NB4 (cell line): ENCODE data around the gene CMSS1.

ENCODE experiments used
- DNase-seq: peaks from one replicate; pipeline ENCODE4 v3.0.0; 2010; ENCODE audit warnings: low read depth
- H3K4me3 ChIP-seq: one replicate; pipeline ENCODE4 v1.5.1; 2011; ENCODE audit warnings: mild to moderate bottlenecking, low read depth, low read length, moderate library complexity
- MYC ChIP-seq: IDR thresholded peaks from 2 replicates; pipeline ENCODE4 v1.6.1; 2011; ENCODE audit warnings: low read depth, low read length
- POLR2A ChIP-seq: IDR thresholded peaks from 2 replicates; pipeline ENCODE4 v1.6.1; 2011; ENCODE audit warnings: mild to moderate bottlenecking; ENCODE audit not compliant: insufficient read length; ENCODE audit errors: extremely low read depth
- TF ChIP-seq, protein P1 (sequence below): IDR thresholded peaks from one replicate; pipeline ENCODE4 v1.5.1; 2012; ENCODE audit warnings: low read depth, low read length
- TF ChIP-seq, protein P2 (sequence below): IDR thresholded peaks from 2 replicates; pipeline ENCODE4 v1.6.1; 2011; ENCODE audit warnings: low read depth, low read length

CMSS1 gene

GRCh38 chr3:99954914-99955644, 137.4 kb downstream of the CMSS1 start:
- TF ChIP-seq, protein P1, sequence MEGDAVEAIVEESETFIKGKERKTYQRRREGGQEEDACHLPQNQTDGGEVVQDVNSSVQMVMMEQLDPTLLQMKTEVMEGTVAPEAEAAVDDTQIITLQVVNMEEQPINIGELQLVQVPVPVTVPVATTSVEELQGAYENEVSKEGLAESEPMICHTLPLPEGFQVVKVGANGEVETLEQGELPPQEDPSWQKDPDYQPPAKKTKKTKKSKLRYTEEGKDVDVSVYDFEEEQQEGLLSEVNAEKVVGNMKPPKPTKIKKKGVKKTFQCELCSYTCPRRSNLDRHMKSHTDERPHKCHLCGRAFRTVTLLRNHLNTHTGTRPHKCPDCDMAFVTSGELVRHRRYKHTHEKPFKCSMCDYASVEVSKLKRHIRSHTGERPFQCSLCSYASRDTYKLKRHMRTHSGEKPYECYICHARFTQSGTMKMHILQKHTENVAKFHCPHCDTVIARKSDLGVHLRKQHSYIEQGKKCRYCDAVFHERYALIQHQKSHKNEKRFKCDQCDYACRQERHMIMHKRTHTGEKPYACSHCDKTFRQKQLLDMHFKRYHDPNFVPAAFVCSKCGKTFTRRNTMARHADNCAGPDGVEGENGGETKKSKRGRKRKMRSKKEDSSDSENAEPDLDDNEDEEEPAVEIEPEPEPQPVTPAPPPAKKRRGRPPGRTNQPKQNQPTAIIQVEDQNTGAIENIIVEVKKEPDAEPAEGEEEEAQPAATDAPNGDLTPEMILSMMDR, result no peak
- no peak for TF ChIP-seq POLR2A
- no peak for TF ChIP-seq MYC
- TF ChIP-seq, protein P2, sequence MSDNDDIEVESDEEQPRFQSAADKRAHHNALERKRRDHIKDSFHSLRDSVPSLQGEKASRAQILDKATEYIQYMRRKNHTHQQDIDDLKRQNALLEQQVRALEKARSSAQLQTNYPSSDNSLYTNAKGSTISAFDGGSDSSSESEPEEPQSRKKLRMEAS, result no peak
- H3K4me3 ChIP-seq, result no peak overlapping the region
- DNase-seq, result no peak

GRCh38 chr3:99955773-99956562, 138.3 kb downstream of the CMSS1 start:
- no peak for TF ChIP-seq POLR2A
- TF ChIP-seq, protein P2, result no peak
- no peak for TF ChIP-seq MYC
- TF ChIP-seq, protein P1, result no peak
- no peak overlapping the region for H3K4me3 ChIP-seq
- no peak for DNase-seq

DNA sequence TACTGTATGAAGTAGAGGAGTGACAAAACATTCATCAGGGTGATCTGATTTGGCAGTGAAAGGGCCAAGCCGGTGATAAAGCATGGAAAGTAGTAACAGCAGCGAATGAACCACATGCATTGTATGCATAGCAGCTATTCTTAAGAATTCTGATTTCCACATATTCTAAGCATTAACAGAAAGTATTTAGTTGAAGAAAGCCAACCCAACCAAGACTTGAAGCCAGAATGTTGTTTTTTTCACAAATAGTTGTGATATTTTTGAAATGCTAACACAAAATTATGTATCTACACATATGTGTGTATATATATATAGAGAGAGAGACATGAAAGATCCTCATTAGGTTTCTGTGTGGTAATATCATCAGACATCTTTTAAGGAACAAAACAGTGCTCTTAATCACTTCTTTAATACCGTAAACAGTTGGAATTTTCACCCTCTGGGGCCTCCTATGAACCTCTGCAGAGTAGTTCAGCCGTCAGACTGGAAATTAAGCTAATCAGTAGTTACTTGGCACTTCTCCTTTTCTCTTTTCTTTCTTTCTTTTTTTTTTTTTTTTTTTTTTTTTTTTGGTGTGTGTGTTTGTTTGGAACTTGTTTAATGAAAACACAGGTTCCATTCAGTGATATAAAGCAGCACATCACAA, 139.6 kb downstream of the CMSS1 start:
- no peak overlapping the region for H3K4me3 ChIP-seq
- TF ChIP-seq MYC, result no peak
- TF ChIP-seq, protein P1, result no peak
- TF ChIP-seq, protein P2, result no peak
- no peak for TF ChIP-seq POLR2A
- DNase-seq, result no peak

DNA sequence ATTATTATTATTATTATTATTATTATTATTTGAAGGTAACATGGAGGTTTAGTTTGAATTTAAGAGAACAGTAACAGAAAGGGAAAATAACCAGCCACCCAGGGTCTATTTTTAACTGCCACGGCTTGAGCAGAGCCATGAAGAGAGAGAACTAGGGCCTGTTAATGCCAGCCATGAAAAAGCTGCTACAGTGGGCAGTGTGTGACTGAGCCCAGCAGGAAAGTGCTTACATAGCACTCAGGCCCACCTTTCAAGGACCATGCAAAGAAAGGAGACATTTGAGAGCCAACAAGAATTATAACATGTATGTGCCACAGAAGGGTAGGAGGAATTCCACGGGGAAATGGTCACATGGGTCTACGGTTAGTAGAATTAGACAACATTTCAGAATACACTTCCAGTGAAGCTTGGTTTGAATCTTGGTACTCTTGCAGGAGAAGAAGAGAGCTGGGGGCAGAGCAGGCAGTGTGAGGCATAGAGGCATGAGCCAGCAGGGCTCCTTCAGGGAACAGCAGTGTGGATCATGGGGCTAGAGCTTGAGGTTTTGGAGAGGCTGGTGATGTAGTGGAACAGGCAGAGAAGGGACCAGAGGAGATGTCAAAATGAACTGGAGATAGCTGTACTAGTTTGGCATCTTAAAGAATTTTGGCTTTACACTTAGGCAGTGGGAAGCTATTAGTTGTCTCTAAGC, 140.7 kb downstream of the CMSS1 start:
- no peak overlapping the region for H3K4me3 ChIP-seq
- no peak for TF ChIP-seq POLR2A
- no peak for TF ChIP-seq MYC
- TF ChIP-seq, protein P2, result no peak
- TF ChIP-seq, protein P1, result no peak
- no peak for DNase-seq

- no peak for DNase-seq
- TF ChIP-seq POLR2A (no peak), MYC (no peak)
- TF ChIP-seq, protein P2, result no peak
- TF ChIP-seq, protein P1, result no peak
Observed at GRCh38 chr3:99960123-99960878, 142.6 kb downstream of the CMSS1 start.

More at GRCh38 chr3:99960123-99960878, 142.6 kb downstream of the CMSS1 start:
- H3K4me3 ChIP-seq, result no peak overlapping the region
